OCI-LY3 (cell line): ENCODE results near the gene CHRM3.

Source experiments
- H2AFZ ChIP-seq: fragments of 200-600, 300-600 bp; shearing (Covaris generic); 2 replicates; pipeline ENCODE4 v1.6.0; 2014; ENCODE audit warnings: antibody characterized with exemption, low read depth, low read length
- H3K27ac ChIP-seq: fragments of 200-600, 300-600 bp; sonication (generic); 2 replicates; pipeline ENCODE4 v1.5.1; 2014; ENCODE audit warnings: mild to moderate bottlenecking, low read length, moderate library complexity, mixed read lengths
- H3K27me3 ChIP-seq: fragments of 200-600, 300-600 bp; sonication (generic); 2 replicates; pipeline ENCODE4 v1.6.1; 2014; ENCODE audit warnings: low read depth, low read length, mixed read lengths
- H3K36me3 ChIP-seq: fragments of 200-600, 300-600 bp; sonication (generic); replicated peaks from 2 replicates; pipeline ENCODE3; 2014; ENCODE audit warnings: low read depth, low read length, mixed read lengths
- H3K4me1 ChIP-seq: fragments of 300-600, 200-600 bp; sonication (generic); 2 replicates; pipeline ENCODE4 v1.6.1; 2014; ENCODE audit warnings: low read length, mixed read lengths
- H3K4me2 ChIP-seq: fragments of 200-600, 300-600 bp; sonication (generic); 2 replicates; pipeline ENCODE4 v1.6.1; 2014; ENCODE audit warnings: low read length, mixed read lengths
- H3K4me3 ChIP-seq: fragments of 300-600, 200-600 bp; sonication (generic); 2 replicates; pipeline ENCODE4 v1.5.1; 2014; ENCODE audit warnings: antibody characterized with exemption, mild to moderate bottlenecking, low read length, moderate library complexity
- H3K79me2 ChIP-seq: fragments of 300-600, 200-600 bp; shearing (Covaris generic); 2 replicates; pipeline ENCODE4 v1.6.1; 2014; ENCODE audit warnings: mild to moderate bottlenecking, low read length, mixed read lengths
- H3K9ac ChIP-seq: fragments of 300-600, 200-600 bp; shearing (Covaris generic); 2 replicates; pipeline ENCODE4 v1.6.0; 2014; ENCODE audit warnings: mild to moderate bottlenecking, low read length, moderate library complexity
- H3K9me3 ChIP-seq: fragments of 200-600, 300-600 bp; shearing (Covaris generic); 2 replicates; pipeline ENCODE4 v1.6.1; 2014; ENCODE audit warnings: low read length, mixed read lengths; ENCODE audit not compliant: insufficient read depth
- H4K20me1 ChIP-seq: fragments of 200-600, 300-600 bp; sonication (generic); 2 replicates; pipeline ENCODE4 v1.6.1; 2016; ENCODE audit warnings: low read length, mixed read lengths; ENCODE audit not compliant: insufficient read depth
- EZH2phosphoT487 ChIP-seq: fragments of 200-600 bp; shearing (Covaris generic); IDR thresholded peaks from 2 replicates; pipeline ENCODE4 v1.6.1; 2018; ENCODE audit warnings: antibody characterized with exemption, mixed run types, low read depth
- TF ChIP-seq, protein P1 (sequence below): fragments of 200-600, 300-600 bp; sonication (generic); IDR thresholded peaks from 2 replicates; pipeline ENCODE4 v1.5.1; 2014; ENCODE audit warnings: antibody characterized with exemption, low read length, low read depth

The CHRM3 gene

DNA sequence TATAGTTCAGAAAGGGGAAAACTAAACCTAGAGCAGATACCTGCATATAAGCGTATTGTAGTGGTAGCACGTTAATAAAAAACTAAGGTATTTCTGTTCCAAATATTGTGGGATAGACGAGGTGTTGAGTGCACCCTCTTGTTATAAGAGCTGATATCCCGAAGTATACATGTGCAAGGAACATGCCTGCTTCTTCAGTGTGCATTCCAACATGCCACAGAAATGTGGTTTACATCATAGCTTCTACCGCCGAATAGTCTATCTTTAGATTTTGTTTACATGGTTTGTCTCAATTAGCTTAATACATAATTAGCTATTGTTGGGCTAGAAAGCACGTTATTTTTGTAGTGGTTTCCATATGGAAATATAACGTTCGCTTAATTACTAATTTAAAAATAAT is 2.2 kb downstream of the CHRM3 start:
- H3K9ac ChIP-seq = no peak overlapping the region
- H3K27ac ChIP-seq = no peak overlapping the region
- no peaks in the 10 kb centered on the region for H3K79me2 ChIP-seq
- H4K20me1 ChIP-seq = no peaks in the 10 kb centered on the region
- no peak for TF ChIP-seq EZH2phosphoT487
- TF ChIP-seq, protein P1, sequence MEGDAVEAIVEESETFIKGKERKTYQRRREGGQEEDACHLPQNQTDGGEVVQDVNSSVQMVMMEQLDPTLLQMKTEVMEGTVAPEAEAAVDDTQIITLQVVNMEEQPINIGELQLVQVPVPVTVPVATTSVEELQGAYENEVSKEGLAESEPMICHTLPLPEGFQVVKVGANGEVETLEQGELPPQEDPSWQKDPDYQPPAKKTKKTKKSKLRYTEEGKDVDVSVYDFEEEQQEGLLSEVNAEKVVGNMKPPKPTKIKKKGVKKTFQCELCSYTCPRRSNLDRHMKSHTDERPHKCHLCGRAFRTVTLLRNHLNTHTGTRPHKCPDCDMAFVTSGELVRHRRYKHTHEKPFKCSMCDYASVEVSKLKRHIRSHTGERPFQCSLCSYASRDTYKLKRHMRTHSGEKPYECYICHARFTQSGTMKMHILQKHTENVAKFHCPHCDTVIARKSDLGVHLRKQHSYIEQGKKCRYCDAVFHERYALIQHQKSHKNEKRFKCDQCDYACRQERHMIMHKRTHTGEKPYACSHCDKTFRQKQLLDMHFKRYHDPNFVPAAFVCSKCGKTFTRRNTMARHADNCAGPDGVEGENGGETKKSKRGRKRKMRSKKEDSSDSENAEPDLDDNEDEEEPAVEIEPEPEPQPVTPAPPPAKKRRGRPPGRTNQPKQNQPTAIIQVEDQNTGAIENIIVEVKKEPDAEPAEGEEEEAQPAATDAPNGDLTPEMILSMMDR = no peak
- no peak overlapping the region for H2AFZ ChIP-seq
- no peaks in the 10 kb centered on the region for H3K36me3 ChIP-seq
- H3K9me3 ChIP-seq = no peaks in the 10 kb centered on the region; the same call in 1 of the 2 replicates
- H3K27me3 ChIP-seq = no peaks in the 10 kb centered on the region
- H3K4me3 ChIP-seq = no peak overlapping the region
- no peaks in the 10 kb centered on the region for H3K4me1 ChIP-seq
- no peak overlapping the region for H3K4me2 ChIP-seq

- no peak overlapping the region for H2AFZ ChIP-seq
- no peaks in the 10 kb centered on the region for H4K20me1 ChIP-seq
- H3K9me3 ChIP-seq = no peaks in the 10 kb centered on the region; the same call in 1 of the 2 replicates
- no peak overlapping the region for H3K4me2 ChIP-seq
- no peak overlapping the region for H3K4me3 ChIP-seq
- H3K79me2 ChIP-seq = no peaks in the 10 kb centered on the region
- H3K9ac ChIP-seq = no peak overlapping the region
- no peaks in the 10 kb centered on the region for H3K4me1 ChIP-seq
- no peaks in the 10 kb centered on the region for H3K36me3 ChIP-seq
- H3K27me3 ChIP-seq = 0 out of 2 replicates have a peak, but pooled peaks cover under 1% of the 10 kb centered on the region
- no peak overlapping the region for H3K27ac ChIP-seq
- no peak for TF ChIP-seq EZH2phosphoT487
- TF ChIP-seq, protein P1 = no peak
These were observed 3.3 kb downstream of the CHRM3 start for GRCh38 chr1:239389703-239390102.

GRCh38 chr1:239392271-239392670 is 5.9 kb downstream of the CHRM3 start:
- H3K27ac ChIP-seq = no peak overlapping the region
- H3K36me3 ChIP-seq = no peaks in the 10 kb centered on the region
- no peak overlapping the region for H3K4me3 ChIP-seq
- H3K4me2 ChIP-seq = no peak overlapping the region
- no peak for TF ChIP-seq EZH2phosphoT487
- TF ChIP-seq, protein P1 = no peak
- H3K9ac ChIP-seq = no peak overlapping the region
- H3K9me3 ChIP-seq = no peaks in the 10 kb centered on the region; the same call in 1 of the 2 replicates
- H2AFZ ChIP-seq = no peak overlapping the region
- no peaks in the 10 kb centered on the region for H3K4me1 ChIP-seq
- H3K79me2 ChIP-seq = no peaks in the 10 kb centered on the region
- peaks cover 8% of the 10 kb centered on the region; the same call in 1 of the 2 replicates for H3K27me3 ChIP-seq
- no peaks in the 10 kb centered on the region for H4K20me1 ChIP-seq

DNA sequence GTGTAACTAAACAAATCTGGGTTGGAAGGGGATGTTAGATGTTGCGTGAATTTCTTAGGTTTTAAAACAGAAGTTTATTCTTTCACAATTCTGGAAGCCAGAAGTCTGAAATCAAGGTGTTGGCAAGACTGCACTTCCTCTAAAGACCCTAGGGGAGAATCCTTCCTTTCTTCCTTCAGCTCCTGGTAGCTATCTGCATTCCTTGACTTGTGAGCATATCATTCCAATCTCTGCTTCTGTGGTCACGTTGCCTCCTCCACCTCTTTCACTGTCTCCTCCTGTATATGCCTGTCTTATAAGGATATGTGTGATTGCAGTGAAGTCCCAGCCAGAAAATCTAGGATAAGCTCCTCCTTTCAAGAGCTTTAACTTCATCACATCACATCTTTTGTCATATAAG is 7.7 kb downstream of the CHRM3 start:
- H3K27me3 ChIP-seq = peaks cover 8% of the 10 kb centered on the region; the same call in 1 of the 2 replicates
- H2AFZ ChIP-seq = no peak overlapping the region
- no peaks in the 10 kb centered on the region for H3K79me2 ChIP-seq
- TF ChIP-seq, protein P1 = no peak
- no peak for TF ChIP-seq EZH2phosphoT487
- no peak overlapping the region for H3K9ac ChIP-seq
- H3K27ac ChIP-seq = no peak overlapping the region
- H3K4me3 ChIP-seq = no peak overlapping the region
- H4K20me1 ChIP-seq = no peaks in the 10 kb centered on the region
- no peaks in the 10 kb centered on the region for H3K9me3 ChIP-seq
- no peaks in the 10 kb centered on the region for H3K36me3 ChIP-seq
- no peak overlapping the region for H3K4me2 ChIP-seq
- no peaks in the 10 kb centered on the region for H3K4me1 ChIP-seq
